IMR-90 (cell line): ENCODE results near the gene DAGLA. TPM values are rescaled to one million over a fixed set of nuclear protein-coding genes. Genes with fewer than 3 reads are reported as not detected.

Experiments used
- ATAC-seq: fragments of 200-7000 bp; cut with Tn5 transposase; 2 replicates; pipeline ENCODE4 v1.9.1; 2020; ENCODE audit warnings: low read depth, mild to moderate bottlenecking, moderate library complexity
- BruUV-seq: library from RNA; stranded (reverse); fragments of 400-500 nt; replicated peaks from 2 replicates; lab custom pipeline; 2021; lab: Mats Ljungman, UMichigan
- CTCF ChIA-PET: fragments of 300-600 bp; formaldehyde crosslinking; extraction: SDS; loops from one replicate; lab custom pipeline; 2021; ENCODE audit warnings: antibody characterized with exemption; lab: Yijun Ruan, JAX
- POLR2A ChIA-PET: fragments of 300-600 bp; sonication (Branson Sonifier 250); formaldehyde crosslinking; loops from one replicate; lab custom pipeline; 2022; ENCODE audit warnings: antibody characterized with exemption; ENCODE audit not compliant: unreplicated experiment; lab: Charles Lee
- DNase-seq: peaks from one replicate; pipeline ENCODE4 v3.0.0; 2013
- H2AFZ ChIP-seq: replicated peaks from 2 replicates; pipeline ENCODE3; 2013; ENCODE audit warnings: low read length, mild to moderate bottlenecking; ENCODE audit not compliant: poor library complexity
- H2AK5ac ChIP-seq: 2 replicates; pipeline ENCODE4 v1.6.1; 2013; ENCODE audit warnings: low read depth, low read length, inconsistent platforms
- H2AK9ac ChIP-seq: replicated peaks from 2 replicates; pipeline ENCODE3; 2013; ENCODE audit warnings: mild to moderate bottlenecking, low read depth, low read length, moderate library complexity; ENCODE audit not compliant: poor library complexity
- H2BK120ac ChIP-seq: 2 replicates; pipeline ENCODE4 v1.6.1; 2013; ENCODE audit warnings: low read depth, low read length, inconsistent platforms
- H2BK15ac ChIP-seq: 3 replicates; pipeline ENCODE4 v1.6.1; 2013; ENCODE audit warnings: low read depth, low read length, inconsistent platforms
- H2BK20ac ChIP-seq: 2 replicates; pipeline ENCODE4 v1.6.1; 2013; ENCODE audit warnings: low read depth, mild to moderate bottlenecking, inconsistent platforms, low read length, moderate library complexity
- H2BK5ac ChIP-seq: 2 replicates; pipeline ENCODE4 v1.6.1; 2013; ENCODE audit warnings: mild to moderate bottlenecking, low read depth, low read length, inconsistent platforms; ENCODE audit not compliant: poor library complexity, severe bottlenecking
- H3K14ac ChIP-seq: replicated peaks from 2 replicates; pipeline ENCODE4 v1.6.1; 2013; ENCODE audit warnings: low read depth, low read length, inconsistent platforms
- H3K18ac ChIP-seq: 2 replicates; pipeline ENCODE4 v1.6.1; 2013; ENCODE audit warnings: low read depth, low read length, control low read depth
- H3K23ac ChIP-seq: 2 replicates; pipeline ENCODE4 v1.6.1; 2013; ENCODE audit warnings: low read depth, low read length, inconsistent platforms
- H3K27ac ChIP-seq: 2 replicates; pipeline ENCODE4 v1.5.1; 2013; ENCODE audit warnings: mild to moderate bottlenecking, control low read depth, low read length; ENCODE audit not compliant: insufficient read depth
- H3K27me3 ChIP-seq: 2 replicates; pipeline ENCODE4 v1.6.1; 2013; ENCODE audit warnings: low read length; ENCODE audit not compliant: control insufficient read depth, insufficient read depth
- H3K36me3 ChIP-seq: 2 replicates; pipeline ENCODE4 v1.6.1; 2013; ENCODE audit warnings: low read length, mixed read lengths; ENCODE audit not compliant: control insufficient read depth, insufficient read depth
- H3K4ac ChIP-seq: 2 replicates; pipeline ENCODE4 v1.6.1; 2013; ENCODE audit warnings: low read depth, low read length, inconsistent platforms
- H3K4me1 ChIP-seq: 2 replicates; pipeline ENCODE4 v1.6.1; 2013; ENCODE audit warnings: low read length, mixed read lengths; ENCODE audit not compliant: control insufficient read depth, insufficient read depth
- H3K4me2 ChIP-seq: 2 replicates; pipeline ENCODE4 v1.6.1; 2013; ENCODE audit warnings: low read depth, mild to moderate bottlenecking, control low read depth, low read length, moderate library complexity
- H3K4me3 ChIP-seq: 2 replicates; pipeline ENCODE4 v1.5.1; 2013; ENCODE audit warnings: low read depth, mild to moderate bottlenecking, control low read depth, low read length, moderate library complexity; ENCODE audit not compliant: insufficient read depth
- H3K56ac ChIP-seq: 2 replicates; pipeline ENCODE4 v1.6.1; 2013; ENCODE audit warnings: low read length, inconsistent platforms; ENCODE audit not compliant: insufficient read depth; ENCODE audit errors: extremely low read depth
- H3K79me1 ChIP-seq, 2 experiments: 2 replicates each; pipeline ENCODE4 v1.6.1; 2013; ENCODE audit warnings: low read length in 2 of 2, inconsistent platforms in 1 of 2, low read depth in 1 of 2
- H3K9ac ChIP-seq: 2 replicates; pipeline ENCODE4 v1.6.1; 2013; ENCODE audit warnings: low read depth, low read length, control low read depth
- H3K9me1 ChIP-seq: 2 replicates; pipeline ENCODE4 v1.6.1; 2013; ENCODE audit warnings: low read length, inconsistent platforms; ENCODE audit not compliant: insufficient read depth
- H3K9me3 ChIP-seq: 2 replicates; pipeline ENCODE4 v1.6.1; 2013; ENCODE audit warnings: low read length; ENCODE audit not compliant: control insufficient read depth, insufficient read depth
- H4K20me1 ChIP-seq: 2 replicates; pipeline ENCODE4 v1.6.1; 2013; ENCODE audit warnings: low read length, inconsistent platforms; ENCODE audit not compliant: insufficient read depth
- H4K5ac ChIP-seq: 2 replicates; pipeline ENCODE4 v1.6.1; 2013; ENCODE audit warnings: mild to moderate bottlenecking, low read depth, low read length, control low read depth
- H4K8ac ChIP-seq, 2 experiments: 2 replicates each; pipeline ENCODE4 v1.6.1; 2013; ENCODE audit warnings: low read depth in 2 of 2, low read length in 2 of 2, control low read depth in 1 of 2, inconsistent platforms in 1 of 2
- H4K91ac ChIP-seq: 2 replicates; pipeline ENCODE4 v1.6.1; 2013; ENCODE audit warnings: low read depth, low read length, inconsistent platforms; ENCODE audit not compliant: insufficient read depth
- BHLHE40 ChIP-seq: fragments of 150-350 bp; IDR thresholded peaks from 2 replicates; pipeline ENCODE4 v1.6.1; 2016; ENCODE audit warnings: mild to moderate bottlenecking, low read depth, low read length
- RCOR1 ChIP-seq: IDR thresholded peaks from 2 replicates; pipeline ENCODE4 v1.6.1; 2012; ENCODE audit warnings: mild to moderate bottlenecking, low read length, improper control_type of control experiment; ENCODE audit not compliant: insufficient replicate concordance
- WGBS, 2 experiments: methylation state at CpG; one replicate each; pipeline versions ENCODE4 v1.1.5 to v1.1.7; 2013; ENCODE audit warnings: missing lambda C conversion rate in 2 of 2; ENCODE audit not compliant: insufficient read length in 1 of 2; ENCODE audit errors: extremely low coverage in 2 of 2; 5-methylcytosine and 5-hydroxymethylcytosine counted together
- dilution Hi-C: fragments of 300-500 bp; cut with HindIII; formaldehyde crosslinking; loops from one replicate; pipeline ENCODE4 v1.14.3; 2018; ENCODE audit warnings: low sequenced_read_pairs; ENCODE audit not compliant: unreplicated experiment
- in situ Hi-C: fragments of 300-500 bp; cut with MboI; formaldehyde crosslinking; loops from 3 replicates; pipeline ENCODE4 v1.14.3; 2019; ENCODE audit warnings: low sequenced_read_pairs, inconsistent platforms, mixed read lengths
- intact Hi-C: fragments of 100-400 bp; cut with micrococcal nuclease; formaldehyde crosslinking; loops from 2 replicates; pipeline ENCODE4 v1.10.0; 2022
- polyA plus RNA-seq, 3 experiments: library from polyadenylated mRNA; depleted of rRNA; stranded (reverse); fragments of >200 nt; gene quantifications; 2 replicates each; pipeline ENCODE4 v1.2.3, GENCODE V29; 2012; ENCODE audit warnings: low replicate concordance in 1 of 3
- total RNA-seq: library from RNA; depleted of rRNA; stranded (reverse); fragments of >200 nt; gene quantifications from 2 replicates; pipeline ENCODE4 v1.2.3, GENCODE V29; 2012

Gene DAGLA
- total and polyA plus RNA-seq, 2 of the 4 experiments (the other 2 are of a cell fraction), result 0.90 to 3.8 TPM

DNA sequence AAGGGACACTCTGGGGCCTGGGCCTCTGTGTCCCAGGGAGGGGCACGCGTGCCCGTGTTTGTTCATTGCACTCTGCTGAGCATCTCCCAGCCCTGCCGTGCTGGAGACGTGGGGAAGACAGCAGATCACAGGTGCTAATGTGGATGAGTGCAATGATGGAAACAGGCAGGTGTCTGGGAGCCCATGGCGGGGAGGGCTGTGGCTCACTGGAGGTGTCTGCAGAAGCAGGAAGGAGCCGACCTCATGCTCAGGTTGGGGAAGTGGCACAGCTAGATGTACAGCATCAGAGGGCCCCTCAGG lies 104.3 kb downstream of the DAGLA start:
- WGBS, 2 experiments, result 70% methylated on average over 2 of the region's 7 CpGs; no CpG with 5 or more reads in 1 of the 2 experiments
- in situ Hi-C loops, result no loop called here
- ChIA-PET POLR2A (no interaction called here), CTCF (interaction anchor here (0.6 kb wide), 1 partner anchor 148 kb away, joined by 6 read pairs; no protein-coding TSS in a partner anchor)
- Histone ChIP-seq H3K27me3 (no peaks in the 10 kb centered on the region), H4K20me1 (peaks cover 6% of the 10 kb centered on the region; the same call in 1 of the 2 replicates), H3K4me2 (no peak overlapping the region), H2BK5ac (no peak overlapping the region), H2AK9ac (no peak overlapping the region), H3K4ac (no peak overlapping the region), H3K36me3 (peaks cover 54% of the 10 kb centered on the region), H3K14ac (no peak overlapping the region), H3K4me1 (peaks cover 3% of the 10 kb centered on the region; the same call in 1 of the 2 replicates), H3K18ac (no peak overlapping the region), H3K9ac (no peak overlapping the region), H4K5ac (no peak overlapping the region), H3K9me3 (no peaks in the 10 kb centered on the region), H2BK120ac (no peak overlapping the region), H2AFZ (no peak overlapping the region), H3K9me1 (no peaks in the 10 kb centered on the region; the same call in 1 of the 2 replicates), H2AK5ac (no peak overlapping the region), H4K8ac (no peak overlapping the region), H2BK15ac (no peak overlapping the region), H3K27ac (no peak overlapping the region), H3K23ac (no peak overlapping the region), H3K56ac (no peak overlapping the region), H3K4me3 (no peak overlapping the region), H4K91ac (no peak overlapping the region), H3K79me1 (peaks cover 7 to 15% of the 10 kb centered on the region in 2 experiments; a peak in 3 of 4 replicates), H2BK20ac (no peak overlapping the region)
- DNase-seq (no peak), ATAC-seq (no peak)
- intact Hi-C loops, result no loop called here
- no TSS peak for BruUV-seq
- TF ChIP-seq RCOR1, result no peak
- TF ChIP-seq BHLHE40, result no peak
- dilution Hi-C loops, result no loop called here
